SK-N-SH (cell line): ENCODE data around the gene DICER1.

Source experiments
- EP300 ChIP-seq, 2 experiments: IDR thresholded peaks; 2 replicates each; pipeline versions ENCODE4 v1.4.0 to v1.6.1; 2012; ENCODE audit warnings: borderline replicate concordance in 1 of 2, low read depth in 1 of 2, low read length in 1 of 2
- EZH2phosphoT487 ChIP-seq: fragments of 200-600 bp; sonication (generic); IDR thresholded peaks from 2 replicates; pipeline ENCODE4 v1.6.1; 2017; ENCODE audit warnings: low read depth, mixed run types, mild to moderate bottlenecking, antibody characterized with exemption, moderate library complexity, borderline replicate concordance
- GABPA ChIP-seq: IDR thresholded peaks from 2 replicates; pipeline ENCODE4 v1.4.0; 2012; ENCODE audit warnings: low read depth, mild to moderate bottlenecking
- JUND ChIP-seq: IDR thresholded peaks from 2 replicates; pipeline ENCODE4 v1.4.0; 2012
- NFIC ChIP-seq: IDR thresholded peaks from 2 replicates; pipeline ENCODE4 v1.4.0; 2012; ENCODE audit warnings: borderline replicate concordance
- POLR2AphosphoS5 ChIP-seq: IDR thresholded peaks from 2 replicates; pipeline ENCODE4 v1.6.1; 2012; ENCODE audit warnings: low read depth, low read length
- RCOR1 ChIP-seq: fragments of 150-350 bp; IDR thresholded peaks from 2 replicates; pipeline ENCODE4 v1.6.1; 2017; ENCODE audit warnings: antibody characterized with exemption, low read length
- RXRA ChIP-seq: IDR thresholded peaks from 2 replicates; pipeline ENCODE4 v1.4.0; 2012; ENCODE audit warnings: low read depth, mild to moderate bottlenecking, borderline replicate concordance
- TAF1 ChIP-seq: IDR thresholded peaks from 2 replicates; pipeline ENCODE4 v1.6.1; 2012; ENCODE audit warnings: low read depth, mild to moderate bottlenecking, low read length, moderate library complexity, borderline replicate concordance
- TF ChIP-seq, protein P1 (sequence below): fragments of 200-600 bp; sonication (generic); IDR thresholded peaks from 2 replicates; pipeline ENCODE4 v1.6.1; 2017; ENCODE audit warnings: antibody characterized with exemption, mild to moderate bottlenecking, moderate library complexity
- TF ChIP-seq, protein P2 (sequence below): IDR thresholded peaks from 2 replicates; pipeline ENCODE4 v1.6.1; 2012; ENCODE audit warnings: mild to moderate bottlenecking, low read depth, low read length, moderate library complexity
- TF ChIP-seq, protein P3 (sequence below): fragments of 150-350 bp; IDR thresholded peaks from 2 replicates; pipeline ENCODE4 v1.6.1; 2017; ENCODE audit warnings: antibody characterized with exemption, low read length, low read depth, borderline replicate concordance
- TF ChIP-seq, protein P4 (sequence below): IDR thresholded peaks from 2 replicates; pipeline ENCODE4 v1.4.0; 2012; ENCODE audit warnings: low read depth

DNA sequence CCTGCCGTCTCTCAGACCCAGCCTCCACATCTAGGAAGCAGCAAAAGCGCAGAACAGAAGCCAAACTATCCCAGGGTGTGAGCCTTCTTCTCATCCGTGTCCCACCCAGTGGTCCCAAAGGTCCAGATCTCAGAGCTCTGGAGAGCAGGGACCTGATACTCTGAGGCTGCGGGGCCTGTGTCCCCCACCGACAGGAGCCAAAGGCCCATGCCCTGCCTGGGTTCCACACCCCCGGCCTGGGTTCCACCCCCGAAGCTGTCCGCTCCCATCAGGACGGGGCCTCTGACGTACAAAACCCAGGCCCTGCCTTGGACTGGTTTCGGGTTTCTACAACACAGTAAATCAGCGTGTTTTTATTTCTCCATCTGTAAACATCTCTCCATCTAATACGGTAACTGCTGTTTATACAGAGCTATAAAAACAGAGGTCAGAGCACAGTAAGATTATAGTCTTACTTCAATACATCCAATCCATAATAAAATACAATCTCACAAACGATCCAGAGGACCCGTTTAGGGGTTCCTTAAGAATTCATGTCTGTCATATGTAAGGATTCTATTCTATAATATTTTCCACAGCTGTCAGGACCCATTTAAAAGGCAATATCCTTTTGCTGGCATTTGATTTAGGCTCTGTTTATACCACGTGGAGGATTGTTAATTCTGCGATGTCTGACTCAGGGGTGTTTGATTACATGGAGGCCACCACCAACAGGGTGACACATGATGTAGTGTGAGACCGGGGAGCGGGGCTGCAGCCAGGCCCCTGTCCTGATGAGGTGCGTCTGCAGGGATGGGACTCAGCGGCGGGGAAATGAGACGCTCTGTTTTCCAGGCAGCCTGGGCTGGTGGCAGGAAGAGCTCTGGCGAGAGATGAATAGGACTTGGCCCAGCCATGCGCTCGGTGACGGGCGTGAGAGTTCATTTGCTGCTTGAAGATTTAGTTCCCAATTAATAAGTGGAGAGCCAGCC, 110.3 kb downstream of the DICER1 start:
- TF ChIP-seq TAF1 (no peak), RXRA (no peak), EZH2phosphoT487 (no peak), GABPA (no peak), RCOR1 (no peak), NFIC (no peak), JUND (no peak), POLR2AphosphoS5 (no peak), EP300 (IDR thresholded peaks at IDR 0.05; ENCODE audit: borderline replicate concordance in 1 of 2, low read depth in 1 of 2, low read length in 1 of 2) (no peak)
- TF ChIP-seq, protein P1, sequence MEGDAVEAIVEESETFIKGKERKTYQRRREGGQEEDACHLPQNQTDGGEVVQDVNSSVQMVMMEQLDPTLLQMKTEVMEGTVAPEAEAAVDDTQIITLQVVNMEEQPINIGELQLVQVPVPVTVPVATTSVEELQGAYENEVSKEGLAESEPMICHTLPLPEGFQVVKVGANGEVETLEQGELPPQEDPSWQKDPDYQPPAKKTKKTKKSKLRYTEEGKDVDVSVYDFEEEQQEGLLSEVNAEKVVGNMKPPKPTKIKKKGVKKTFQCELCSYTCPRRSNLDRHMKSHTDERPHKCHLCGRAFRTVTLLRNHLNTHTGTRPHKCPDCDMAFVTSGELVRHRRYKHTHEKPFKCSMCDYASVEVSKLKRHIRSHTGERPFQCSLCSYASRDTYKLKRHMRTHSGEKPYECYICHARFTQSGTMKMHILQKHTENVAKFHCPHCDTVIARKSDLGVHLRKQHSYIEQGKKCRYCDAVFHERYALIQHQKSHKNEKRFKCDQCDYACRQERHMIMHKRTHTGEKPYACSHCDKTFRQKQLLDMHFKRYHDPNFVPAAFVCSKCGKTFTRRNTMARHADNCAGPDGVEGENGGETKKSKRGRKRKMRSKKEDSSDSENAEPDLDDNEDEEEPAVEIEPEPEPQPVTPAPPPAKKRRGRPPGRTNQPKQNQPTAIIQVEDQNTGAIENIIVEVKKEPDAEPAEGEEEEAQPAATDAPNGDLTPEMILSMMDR = no peak
- TF ChIP-seq, protein P2, sequence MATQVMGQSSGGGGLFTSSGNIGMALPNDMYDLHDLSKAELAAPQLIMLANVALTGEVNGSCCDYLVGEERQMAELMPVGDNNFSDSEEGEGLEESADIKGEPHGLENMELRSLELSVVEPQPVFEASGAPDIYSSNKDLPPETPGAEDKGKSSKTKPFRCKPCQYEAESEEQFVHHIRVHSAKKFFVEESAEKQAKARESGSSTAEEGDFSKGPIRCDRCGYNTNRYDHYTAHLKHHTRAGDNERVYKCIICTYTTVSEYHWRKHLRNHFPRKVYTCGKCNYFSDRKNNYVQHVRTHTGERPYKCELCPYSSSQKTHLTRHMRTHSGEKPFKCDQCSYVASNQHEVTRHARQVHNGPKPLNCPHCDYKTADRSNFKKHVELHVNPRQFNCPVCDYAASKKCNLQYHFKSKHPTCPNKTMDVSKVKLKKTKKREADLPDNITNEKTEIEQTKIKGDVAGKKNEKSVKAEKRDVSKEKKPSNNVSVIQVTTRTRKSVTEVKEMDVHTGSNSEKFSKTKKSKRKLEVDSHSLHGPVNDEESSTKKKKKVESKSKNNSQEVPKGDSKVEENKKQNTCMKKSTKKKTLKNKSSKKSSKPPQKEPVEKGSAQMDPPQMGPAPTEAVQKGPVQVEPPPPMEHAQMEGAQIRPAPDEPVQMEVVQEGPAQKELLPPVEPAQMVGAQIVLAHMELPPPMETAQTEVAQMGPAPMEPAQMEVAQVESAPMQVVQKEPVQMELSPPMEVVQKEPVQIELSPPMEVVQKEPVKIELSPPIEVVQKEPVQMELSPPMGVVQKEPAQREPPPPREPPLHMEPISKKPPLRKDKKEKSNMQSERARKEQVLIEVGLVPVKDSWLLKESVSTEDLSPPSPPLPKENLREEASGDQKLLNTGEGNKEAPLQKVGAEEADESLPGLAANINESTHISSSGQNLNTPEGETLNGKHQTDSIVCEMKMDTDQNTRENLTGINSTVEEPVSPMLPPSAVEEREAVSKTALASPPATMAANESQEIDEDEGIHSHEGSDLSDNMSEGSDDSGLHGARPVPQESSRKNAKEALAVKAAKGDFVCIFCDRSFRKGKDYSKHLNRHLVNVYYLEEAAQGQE = no peak
- TF ChIP-seq, protein P3, sequence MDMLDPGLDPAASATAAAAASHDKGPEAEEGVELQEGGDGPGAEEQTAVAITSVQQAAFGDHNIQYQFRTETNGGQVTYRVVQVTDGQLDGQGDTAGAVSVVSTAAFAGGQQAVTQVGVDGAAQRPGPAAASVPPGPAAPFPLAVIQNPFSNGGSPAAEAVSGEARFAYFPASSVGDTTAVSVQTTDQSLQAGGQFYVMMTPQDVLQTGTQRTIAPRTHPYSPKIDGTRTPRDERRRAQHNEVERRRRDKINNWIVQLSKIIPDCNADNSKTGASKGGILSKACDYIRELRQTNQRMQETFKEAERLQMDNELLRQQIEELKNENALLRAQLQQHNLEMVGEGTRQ = no peak
- TF ChIP-seq, protein P4, sequence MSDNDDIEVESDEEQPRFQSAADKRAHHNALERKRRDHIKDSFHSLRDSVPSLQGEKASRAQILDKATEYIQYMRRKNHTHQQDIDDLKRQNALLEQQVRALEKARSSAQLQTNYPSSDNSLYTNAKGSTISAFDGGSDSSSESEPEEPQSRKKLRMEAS = no peak
